ENCODE results near the gene PHF19.
A peak's percentile ranks its signal among the peaks of the same experiment; 100 is the strongest.

The PHF19 gene

GRCh38 chr9:120875643-120875953 is 1.4 kb downstream of the PHF19 start:
- ATAC-seq (ENCODE audit: low read depth) (no peak), DNase-seq (ENCODE audit: low spot score) (no peak)
- Histone ChIP-seq H3K4me1 (ENCODE audit: insufficient read depth, poor library complexity, severe bottlenecking) (peaks cover 29% of the 10 kb centered on the region), H3K9me3 (ENCODE audit: severe bottlenecking) (no peaks in the 10 kb centered on the region), H3K4me3 (ENCODE audit: severe bottlenecking) (peak overlapping the region; percentile 55), H3K27me3 (ENCODE audit: insufficient read depth, poor library complexity, severe bottlenecking) (no peaks in the 10 kb centered on the region), H3K27ac (ENCODE audit: poor library complexity, severe bottlenecking) (peak overlapping the region; percentile 97), H3K36me3 (ENCODE audit: low read depth) (peaks cover 46% of the 10 kb centered on the region)
- TF ChIP-seq CTCF (IDR thresholded peaks at IDR 0.05; ENCODE audit: poor library complexity, severe bottlenecking), result no peak

GRCh38 chr9:120875195-120875565 is 1.8 kb downstream of the PHF19 start:
- DNase-seq (ENCODE audit: low spot score) (no peak), ATAC-seq (ENCODE audit: low read depth) (no peak)
- TF ChIP-seq CTCF (IDR thresholded peaks at IDR 0.05; ENCODE audit: poor library complexity, severe bottlenecking), result no peak
- H3K9me3 ChIP-seq (ENCODE audit: severe bottlenecking), result no peaks in the 10 kb centered on the region
- H3K27me3 ChIP-seq (ENCODE audit: insufficient read depth, poor library complexity, severe bottlenecking), result no peaks in the 10 kb centered on the region
- peaks cover 29% of the 10 kb centered on the region for H3K4me1 ChIP-seq (ENCODE audit: insufficient read depth, poor library complexity, severe bottlenecking)
- peak overlapping the region; percentile 97 for H3K27ac ChIP-seq (ENCODE audit: poor library complexity, severe bottlenecking)
- H3K4me3 ChIP-seq (ENCODE audit: severe bottlenecking), result peak overlapping the region; percentile 55
- peaks cover 49% of the 10 kb centered on the region for H3K36me3 ChIP-seq (ENCODE audit: low read depth)

- ATAC-seq (ENCODE audit: low read depth) (no peak), DNase-seq (ENCODE audit: low spot score) (no peak)
- Histone ChIP-seq H3K9me3 (ENCODE audit: severe bottlenecking) (no peaks in the 10 kb centered on the region), H3K36me3 (ENCODE audit: low read depth) (peaks cover 50% of the 10 kb centered on the region), H3K4me3 (ENCODE audit: severe bottlenecking) (no peak overlapping the region), H3K4me1 (ENCODE audit: insufficient read depth, poor library complexity, severe bottlenecking) (peaks cover 29% of the 10 kb centered on the region), H3K27me3 (ENCODE audit: insufficient read depth, poor library complexity, severe bottlenecking) (no peaks in the 10 kb centered on the region), H3K27ac (ENCODE audit: poor library complexity, severe bottlenecking) (peak overlapping the region; percentile 97)
- TF ChIP-seq CTCF (IDR thresholded peaks at IDR 0.05; ENCODE audit: poor library complexity, severe bottlenecking), result no peak
Measured at GRCh38 chr9:120874226-120875194, 2.5 kb downstream of the PHF19 start.

GRCh38 chr9:120873512-120873911 is 3.5 kb downstream of the PHF19 start:
- H3K4me3 ChIP-seq (ENCODE audit: severe bottlenecking), result no peak overlapping the region
- H3K27ac ChIP-seq (ENCODE audit: poor library complexity, severe bottlenecking), result peak overlapping the region; percentile 97
- H3K27me3 ChIP-seq (ENCODE audit: insufficient read depth, poor library complexity, severe bottlenecking), result no peaks in the 10 kb centered on the region
- no peaks in the 10 kb centered on the region for H3K9me3 ChIP-seq (ENCODE audit: severe bottlenecking)
- TF ChIP-seq CTCF (IDR thresholded peaks at IDR 0.05; ENCODE audit: poor library complexity, severe bottlenecking), result no peak
- peaks cover 56% of the 10 kb centered on the region for H3K36me3 ChIP-seq (ENCODE audit: low read depth)
- peak; percentile 94 for DNase-seq (ENCODE audit: low spot score)
- peak; percentile 66 for ATAC-seq (ENCODE audit: low read depth)
- peaks cover 29% of the 10 kb centered on the region for H3K4me1 ChIP-seq (ENCODE audit: insufficient read depth, poor library complexity, severe bottlenecking)
